Osteoblast (primary cell): Measurements from ENCODE around the gene SLC38A10. TPM values are rescaled to one million over a fixed set of nuclear protein-coding genes. Genes with fewer than 3 reads are reported as not detected.
A peak's percentile ranks its signal among the peaks of the same experiment; 100 is the strongest.

Source experiments
- DNase-seq: peaks from one replicate; pipeline ENCODE4 v3.0.0; 2011; ENCODE audit warnings: low spot score, mixed read lengths; ENCODE audit not compliant: insufficient read length; ENCODE audit errors: missing footprints
- H2AFZ ChIP-seq: 2 replicates; pipeline ENCODE4 v1.6.0; 2011; ENCODE audit warnings: mild to moderate bottlenecking, low read length
- H3K27ac ChIP-seq: 2 replicates; pipeline ENCODE4 v1.5.1; 2011; ENCODE audit warnings: mild to moderate bottlenecking, low read depth, low read length, moderate library complexity
- H3K27me3 ChIP-seq: 2 replicates; pipeline ENCODE4 v1.6.0; 2012; ENCODE audit warnings: mild to moderate bottlenecking, control low read depth, inconsistent platforms, low read length, moderate library complexity; ENCODE audit not compliant: insufficient read depth
- H3K36me3 ChIP-seq: 2 replicates; pipeline ENCODE4 v1.5.1; 2011; ENCODE audit warnings: mild to moderate bottlenecking, low read length, control low read depth, moderate library complexity; ENCODE audit not compliant: insufficient read depth
- H3K4me1 ChIP-seq: 2 replicates; pipeline ENCODE4 v1.5.1; 2011; ENCODE audit warnings: mild to moderate bottlenecking, low read length, control low read depth, moderate library complexity; ENCODE audit not compliant: insufficient read depth
- H3K4me2 ChIP-seq: 2 replicates; pipeline ENCODE4 v1.6.0; 2011; ENCODE audit warnings: mild to moderate bottlenecking, low read length; ENCODE audit not compliant: insufficient read depth
- H3K4me3 ChIP-seq: fragments of 200-600 bp; sonication (generic); 3 replicates; pipeline ENCODE4 v1.5.1; 2012; ENCODE audit warnings: mild to moderate bottlenecking, low read length, inconsistent platforms; ENCODE audit not compliant: insufficient read depth
- H3K79me2 ChIP-seq: 2 replicates; pipeline ENCODE4 v1.6.0; 2012; ENCODE audit warnings: mild to moderate bottlenecking, low read length, control low read depth, inconsistent platforms; ENCODE audit not compliant: insufficient read depth
- H3K9me3 ChIP-seq: 2 replicates; pipeline ENCODE4 v1.5.1; 2011; ENCODE audit warnings: low read depth, low read length, control low read depth
- H4K20me1 ChIP-seq: 2 replicates; pipeline ENCODE4 v1.6.0; 2012; ENCODE audit warnings: mild to moderate bottlenecking, low read length, control low read depth; ENCODE audit not compliant: insufficient read depth
- total RNA-seq: library from RNA; depleted of rRNA; stranded (reverse); fragments of >200 nt; gene quantifications from 2 replicates; pipeline ENCODE4 v1.2.3, GENCODE V29; 2012
- TF ChIP-seq, protein P1 (sequence below): IDR thresholded peaks from 2 replicates; pipeline ENCODE4 v1.5.1; 2011; ENCODE audit warnings: mild to moderate bottlenecking, low read depth, low read length, moderate library complexity; ENCODE audit errors: extremely low read depth

SLC38A10 gene
- total RNA-seq, 1 donor, result 92.6 TPM

DNA sequence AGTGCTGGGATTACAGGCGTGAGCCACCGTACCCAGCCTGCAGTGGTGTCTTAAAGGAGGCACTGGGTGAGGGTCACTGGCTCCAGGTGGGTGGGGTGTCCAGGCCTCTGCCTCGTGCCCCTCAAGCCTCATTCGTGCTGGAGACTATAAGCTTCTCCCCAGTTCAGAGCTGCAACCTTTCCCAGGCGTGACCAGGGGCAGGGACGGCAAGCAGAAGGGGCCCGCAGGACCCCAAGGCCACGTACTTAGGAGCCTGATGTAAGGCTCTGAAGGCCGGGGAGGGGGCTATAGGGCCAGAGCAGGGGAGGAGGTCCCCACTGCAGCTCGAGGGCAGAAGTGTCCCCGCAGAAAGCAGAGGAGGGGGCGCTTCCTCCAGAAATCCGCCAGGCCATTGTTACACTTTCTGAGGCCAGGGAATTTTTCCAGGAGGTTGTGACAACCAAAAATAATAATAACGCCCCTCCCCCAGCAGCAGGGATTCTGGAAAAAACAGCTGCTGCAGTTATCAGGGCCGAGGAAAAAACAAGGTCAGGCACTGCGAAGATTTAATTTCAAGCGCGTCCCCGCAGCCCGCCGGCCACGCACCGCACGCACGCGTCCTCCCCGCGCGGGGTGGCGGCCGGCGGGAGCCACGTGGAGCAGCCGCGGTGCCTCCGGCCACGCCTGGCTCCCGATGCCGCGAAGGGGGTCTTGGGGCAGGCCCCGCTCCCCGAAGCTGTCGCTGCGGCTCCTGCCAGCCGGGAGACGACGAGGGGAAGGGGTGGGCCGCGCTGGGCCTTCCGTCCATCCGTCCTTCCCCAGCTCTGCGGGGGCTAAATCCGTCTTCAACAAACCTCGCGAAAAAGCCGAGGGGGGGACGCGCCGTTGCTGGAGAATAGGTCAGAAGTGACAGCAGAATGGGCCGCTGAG lies 45.8 kb upstream of the SLC38A10 start:
- Histone ChIP-seq H3K4me2 (peak overlapping the region; percentile 93), H3K27ac (no peak overlapping the region), H3K27me3 (no peaks in the 10 kb centered on the region), H3K4me1 (no peaks in the 10 kb centered on the region), H4K20me1 (peaks cover 21% of the 10 kb centered on the region), H3K79me2 (peaks cover 70% of the 10 kb centered on the region), H3K36me3 (no peaks in the 10 kb centered on the region), H3K9me3 (no peaks in the 10 kb centered on the region), H3K4me3 (peak overlapping the region; percentile 42), H2AFZ (no peak overlapping the region)
- DNase-seq, result no peak
- TF ChIP-seq, protein P1, sequence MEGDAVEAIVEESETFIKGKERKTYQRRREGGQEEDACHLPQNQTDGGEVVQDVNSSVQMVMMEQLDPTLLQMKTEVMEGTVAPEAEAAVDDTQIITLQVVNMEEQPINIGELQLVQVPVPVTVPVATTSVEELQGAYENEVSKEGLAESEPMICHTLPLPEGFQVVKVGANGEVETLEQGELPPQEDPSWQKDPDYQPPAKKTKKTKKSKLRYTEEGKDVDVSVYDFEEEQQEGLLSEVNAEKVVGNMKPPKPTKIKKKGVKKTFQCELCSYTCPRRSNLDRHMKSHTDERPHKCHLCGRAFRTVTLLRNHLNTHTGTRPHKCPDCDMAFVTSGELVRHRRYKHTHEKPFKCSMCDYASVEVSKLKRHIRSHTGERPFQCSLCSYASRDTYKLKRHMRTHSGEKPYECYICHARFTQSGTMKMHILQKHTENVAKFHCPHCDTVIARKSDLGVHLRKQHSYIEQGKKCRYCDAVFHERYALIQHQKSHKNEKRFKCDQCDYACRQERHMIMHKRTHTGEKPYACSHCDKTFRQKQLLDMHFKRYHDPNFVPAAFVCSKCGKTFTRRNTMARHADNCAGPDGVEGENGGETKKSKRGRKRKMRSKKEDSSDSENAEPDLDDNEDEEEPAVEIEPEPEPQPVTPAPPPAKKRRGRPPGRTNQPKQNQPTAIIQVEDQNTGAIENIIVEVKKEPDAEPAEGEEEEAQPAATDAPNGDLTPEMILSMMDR, result no peak

DNA sequence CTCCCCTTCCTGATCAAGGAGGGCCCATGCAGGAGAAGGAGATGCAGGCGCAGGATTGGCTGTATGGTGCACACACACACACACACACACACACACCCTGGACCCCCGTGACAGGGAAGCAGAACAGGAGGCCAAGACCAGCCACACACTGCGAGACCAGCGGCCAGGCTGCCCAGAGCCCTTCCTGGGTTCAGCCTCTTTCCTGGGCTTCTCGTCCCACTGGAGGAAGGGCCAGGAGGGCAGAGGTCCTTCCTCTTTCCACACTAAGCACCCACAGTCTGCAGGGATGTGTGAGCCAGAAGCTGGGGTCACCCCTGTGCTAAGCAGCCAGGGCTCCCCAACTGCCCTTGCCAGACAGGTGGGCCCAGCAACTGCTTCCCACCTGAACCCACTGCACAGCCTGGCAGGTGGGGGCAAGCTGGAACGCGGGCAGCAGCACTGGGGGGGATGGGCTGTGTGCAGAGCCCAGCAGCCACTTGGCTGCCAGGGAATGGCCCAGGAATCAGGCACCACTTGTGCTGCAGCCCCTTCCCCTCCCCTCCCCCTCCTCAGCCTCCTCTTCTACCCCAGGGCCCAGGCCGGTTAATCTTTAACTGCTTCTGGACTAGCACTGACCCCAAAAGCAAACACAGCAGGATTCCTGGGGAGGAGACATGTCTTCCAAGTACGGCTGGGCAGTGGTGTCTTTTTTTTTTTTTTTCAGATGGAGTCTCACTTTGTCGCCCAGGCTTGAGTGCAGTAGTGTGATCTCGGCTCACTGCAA lies 44.6 kb upstream of the SLC38A10 start:
- Histone ChIP-seq H3K9me3 (no peaks in the 10 kb centered on the region), H3K79me2 (peaks cover 64% of the 10 kb centered on the region), H4K20me1 (peaks cover 21% of the 10 kb centered on the region), H3K27me3 (peaks cover 2% of the 10 kb centered on the region), H3K4me3 (no peak overlapping the region), H3K4me1 (no peaks in the 10 kb centered on the region), H2AFZ (no peak overlapping the region), H3K4me2 (no peak overlapping the region), H3K27ac (no peak overlapping the region), H3K36me3 (no peaks in the 10 kb centered on the region)
- TF ChIP-seq, protein P1, result no peak
- no peak for DNase-seq

DNA sequence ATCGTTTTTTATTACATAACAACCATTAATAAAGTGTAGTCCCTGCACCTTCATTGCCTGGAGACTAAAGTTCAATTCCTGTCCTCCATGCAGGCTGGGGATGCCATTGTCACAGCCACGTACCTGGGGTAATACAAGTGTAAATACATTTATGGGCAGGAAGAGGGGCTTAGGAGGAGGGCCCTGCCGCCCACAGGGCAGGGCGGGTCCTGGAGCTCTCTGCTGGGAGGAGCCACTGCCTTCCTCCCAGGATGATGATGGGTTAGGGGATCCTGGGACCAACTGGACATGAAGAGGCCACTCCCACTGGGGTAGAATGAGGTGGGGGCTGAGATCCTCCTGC lies 44.1 kb upstream of the SLC38A10 start:
- Histone ChIP-seq H3K9me3 (no peaks in the 10 kb centered on the region), H3K4me1 (no peaks in the 10 kb centered on the region), H3K27ac (no peak overlapping the region), H3K36me3 (no peaks in the 10 kb centered on the region), H3K27me3 (peaks cover 3% of the 10 kb centered on the region), H4K20me1 (peaks cover 19% of the 10 kb centered on the region), H3K4me2 (no peak overlapping the region), H2AFZ (no peak overlapping the region), H3K79me2 (peaks cover 58% of the 10 kb centered on the region), H3K4me3 (no peak overlapping the region)
- TF ChIP-seq, protein P1, result no peak
- no peak for DNase-seq
